Activated T-helper 17 cell treated with anti-CD3 and anti-CD28 coated beads, Interleukin-2, amount 50 U/mL, for 72 hours (primary cell): Measurements from ENCODE around the gene PTPRN2. TPM values are rescaled to one million over a fixed set of nuclear protein-coding genes. Genes with fewer than 3 reads are reported as not detected.

ENCODE experiments used
- ATAC-seq: fragments of 150-1000 bp; cut with Tn5 transposase; replicated peaks from 2 replicates; pipeline ENCODE4 v1.10.0; 2021; ENCODE audit warnings: mild to moderate bottlenecking, moderate library complexity
- H3K27ac Mint-ChIP-seq: one replicate; pipeline ENCODE4 v1.8.0; 2022; ENCODE audit warnings: mixed read lengths
- H3K27me3 Mint-ChIP-seq: one replicate; pipeline ENCODE4 v1.8.0; 2022; ENCODE audit warnings: mixed read lengths
- H3K36me3 Mint-ChIP-seq: one replicate; pipeline ENCODE4 v1.8.0; 2022; ENCODE audit warnings: low read depth, mild to moderate bottlenecking, mixed read lengths
- H3K4me1 Mint-ChIP-seq: one replicate; pipeline ENCODE4 v1.8.0; 2022; ENCODE audit warnings: mixed read lengths
- H3K4me3 Mint-ChIP-seq: one replicate; pipeline ENCODE4 v1.8.0; 2022; ENCODE audit warnings: mild to moderate bottlenecking, mixed read lengths
- H3K9me3 Mint-ChIP-seq: one replicate; pipeline ENCODE4 v1.8.0; 2022; ENCODE audit warnings: mixed read lengths
- total RNA-seq, 2 donors: library from RNA; stranded (reverse); gene quantifications; one replicate each; pipeline ENCODE4 v1.2.3, GENCODE V29; 2022

PTPRN2 gene
- total RNA-seq, 2 donors from 2014 or later, result 0.48 to 1.4 TPM

DNA sequence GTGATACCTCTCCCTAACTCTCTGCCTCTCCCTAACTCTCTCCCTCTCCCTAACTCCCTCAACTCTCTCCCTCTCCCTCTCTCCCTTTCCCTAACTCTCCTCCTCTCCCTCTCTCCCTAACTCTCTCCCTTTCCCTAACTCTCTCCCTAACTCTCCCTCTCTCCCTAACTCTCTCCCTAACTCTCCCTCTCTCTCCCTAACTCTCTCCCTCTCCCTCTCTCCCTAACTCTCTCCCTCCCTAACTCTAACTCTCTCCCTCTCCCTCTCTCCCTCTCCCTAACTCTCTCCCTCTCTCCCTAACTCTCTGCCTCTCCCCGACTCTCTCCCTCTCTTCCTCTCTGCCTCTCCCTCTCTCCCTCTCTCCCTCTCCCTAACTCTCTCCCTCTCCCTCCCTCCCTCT is 2.0 kb upstream of the PTPRN2 start:
- Mint-ChIP-seq H3K4me3 (no peak overlapping the region), H3K27me3 (peaks cover 16% of the 10 kb centered on the region), H3K9me3 (no peaks in the 10 kb centered on the region), H3K36me3 (no peaks in the 10 kb centered on the region), H3K4me1 (no peaks in the 10 kb centered on the region), H3K27ac (no peak overlapping the region)
- ATAC-seq, result no peak

DNA sequence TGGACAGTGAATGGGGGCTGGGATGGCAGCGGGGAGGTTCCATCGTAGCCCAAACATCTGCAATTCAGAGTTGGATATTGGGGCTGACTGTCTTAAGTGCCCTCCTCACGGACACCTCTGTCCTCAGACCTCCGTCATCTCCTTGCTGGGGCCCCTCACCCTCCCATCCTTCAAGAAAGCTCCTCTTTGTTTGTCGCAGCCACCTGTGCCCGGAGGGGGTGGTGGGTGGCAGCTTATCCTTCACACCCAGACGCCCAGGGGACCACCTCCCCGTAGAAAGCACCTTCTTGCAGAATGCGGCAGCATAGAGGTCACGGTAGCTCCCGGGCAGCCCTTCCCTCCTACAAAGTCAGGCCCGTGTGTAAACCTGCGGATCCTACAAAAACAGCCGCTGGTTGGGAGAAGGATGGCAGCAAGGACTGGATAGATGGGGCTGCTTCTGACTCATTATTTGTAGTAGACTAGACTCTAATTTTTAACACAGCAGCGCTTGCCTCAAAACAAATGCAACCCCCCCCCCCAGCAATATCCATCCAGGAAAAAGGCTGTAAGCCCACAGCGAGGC is 1.3 kb upstream of the PTPRN2 start:
- Mint-ChIP-seq H3K36me3 (peaks cover 5% of the 10 kb centered on the region), H3K27me3 (peaks cover 23% of the 10 kb centered on the region), H3K4me3 (peak overlapping the region; percentile 53), H3K27ac (no peak overlapping the region), H3K9me3 (no peaks in the 10 kb centered on the region), H3K4me1 (no peaks in the 10 kb centered on the region)
- no peak for ATAC-seq

DNA sequence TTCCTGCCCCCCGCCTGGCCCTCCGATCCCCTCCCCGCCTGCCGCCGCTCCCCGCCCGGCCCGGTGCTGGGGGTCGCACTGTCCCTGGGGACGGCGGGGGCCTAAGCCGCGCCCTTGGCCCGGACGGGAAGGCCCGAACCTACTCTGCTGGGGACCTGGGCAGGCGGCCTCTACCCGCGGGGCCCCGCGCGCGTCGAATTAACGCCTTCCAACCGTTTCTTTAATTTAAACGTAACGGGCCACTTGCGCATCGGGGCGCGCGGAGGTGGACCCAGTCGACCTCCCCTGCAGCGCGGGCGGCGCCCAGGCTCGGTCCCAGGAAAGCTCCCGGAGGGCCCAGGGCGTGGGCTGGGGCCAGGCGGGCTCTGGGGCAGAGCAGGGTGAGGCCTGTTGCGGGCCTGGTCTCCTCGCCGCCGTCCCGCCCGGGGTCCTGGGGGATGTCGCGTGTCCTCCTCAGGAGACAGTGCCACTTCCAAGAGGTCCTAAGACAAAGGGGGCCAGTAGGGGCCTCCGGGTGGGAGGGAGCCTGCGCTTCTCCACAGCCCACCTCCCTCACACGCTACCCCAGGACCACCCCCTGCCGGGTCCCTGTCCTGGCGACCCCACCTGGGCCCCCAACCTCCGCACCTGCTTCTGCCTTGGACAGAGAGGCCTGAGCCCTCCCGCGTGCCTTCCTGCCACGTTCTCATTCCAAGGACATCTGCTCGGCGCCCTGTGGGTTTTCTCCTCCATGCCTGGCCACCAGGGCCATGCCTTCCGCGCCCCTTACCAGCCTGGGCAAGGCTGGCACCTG is 658 bp upstream of the PTPRN2 start:
- Mint-ChIP-seq H3K9me3 (no peaks in the 10 kb centered on the region), H3K4me1 (no peaks in the 10 kb centered on the region), H3K36me3 (peaks cover 5% of the 10 kb centered on the region), H3K27ac (no peak overlapping the region), H3K4me3 (peak overlapping the region; percentile 53), H3K27me3 (peaks cover 29% of the 10 kb centered on the region)
- peak; percentile 12 for ATAC-seq

DNA sequence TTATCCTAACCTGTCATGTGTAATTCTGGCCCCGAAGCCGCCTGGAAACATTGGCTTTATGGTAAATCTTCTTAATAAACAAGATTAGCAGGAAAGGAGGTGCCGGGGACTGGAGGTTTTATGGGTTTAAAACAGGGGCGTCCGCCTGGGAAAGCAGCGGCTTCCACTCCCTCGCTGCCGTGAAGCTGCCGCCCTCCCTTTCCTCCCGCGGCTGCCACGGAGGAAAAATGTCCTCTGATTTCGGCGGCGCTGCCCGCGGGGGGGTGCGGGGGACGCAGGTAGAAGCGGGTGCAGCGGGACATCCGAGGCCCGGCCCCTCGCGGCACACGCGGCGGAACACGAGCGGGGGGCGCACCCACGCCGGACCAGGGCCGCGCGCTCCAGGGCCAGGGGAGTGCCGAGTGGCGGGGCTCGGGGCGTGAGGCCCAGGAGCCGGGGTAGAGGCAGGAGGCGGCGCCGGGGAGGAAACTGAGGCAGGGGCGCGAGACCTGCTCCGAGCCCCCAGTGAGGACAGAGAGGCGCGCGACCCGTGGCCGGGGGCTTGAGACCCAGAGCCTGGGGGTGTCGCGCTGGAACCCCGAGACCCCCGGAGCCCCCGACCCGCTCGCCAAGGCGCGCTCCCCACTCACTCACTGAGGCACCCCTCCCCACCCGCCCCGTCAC is 993 bp downstream of the PTPRN2 start:
- Mint-ChIP-seq H3K9me3 (no peaks in the 10 kb centered on the region), H3K4me3 (peak overlapping the region; percentile 51), H3K36me3 (peaks cover 5% of the 10 kb centered on the region), H3K27me3 (peaks cover 33% of the 10 kb centered on the region), H3K4me1 (no peaks in the 10 kb centered on the region), H3K27ac (no peak overlapping the region)
- ATAC-seq, result no peak

DNA sequence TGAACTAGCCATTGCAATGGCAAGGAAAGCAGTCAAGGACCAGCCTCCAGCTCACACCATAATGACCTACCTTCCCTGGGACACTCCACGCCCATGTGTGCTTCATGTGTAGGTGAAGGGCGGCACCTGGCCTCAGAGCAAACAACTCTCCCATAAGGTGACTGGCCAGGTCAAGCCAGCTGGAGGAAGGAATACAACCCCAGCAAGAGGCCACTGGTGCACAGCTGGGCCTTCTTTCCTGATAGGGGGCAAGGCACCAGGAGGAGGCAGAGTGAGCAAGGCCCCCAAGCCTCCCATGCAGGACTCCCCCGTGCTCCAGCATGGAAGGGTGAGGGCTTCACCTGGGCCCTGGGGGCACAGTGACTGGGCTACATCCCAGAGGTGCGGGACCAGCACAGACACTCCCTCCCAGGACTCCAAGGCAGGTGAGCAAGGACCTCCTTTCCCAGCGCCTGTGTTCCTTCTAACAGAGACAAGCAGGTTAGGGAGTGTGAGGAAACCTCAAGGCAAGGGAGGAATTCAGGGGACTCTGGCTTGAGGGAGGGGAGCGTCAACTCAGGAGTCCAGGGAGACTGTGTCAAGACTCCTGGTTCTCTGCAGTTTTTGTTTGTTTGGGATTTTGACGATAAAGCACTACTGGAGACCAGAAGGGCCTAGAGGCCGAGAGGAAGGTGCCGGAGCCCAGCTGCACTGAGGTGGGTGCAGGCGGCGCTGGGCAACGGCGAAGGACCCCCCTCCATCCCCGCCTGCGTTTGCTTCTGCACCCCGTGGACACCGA is 1.7 kb downstream of the PTPRN2 start:
- ATAC-seq, result no peak
- Mint-ChIP-seq H3K36me3 (peaks cover 5% of the 10 kb centered on the region), H3K4me1 (no peaks in the 10 kb centered on the region), H3K27me3 (peaks cover 33% of the 10 kb centered on the region), H3K4me3 (peak overlapping the region; percentile 51), H3K27ac (no peak overlapping the region), H3K9me3 (no peaks in the 10 kb centered on the region)

DNA sequence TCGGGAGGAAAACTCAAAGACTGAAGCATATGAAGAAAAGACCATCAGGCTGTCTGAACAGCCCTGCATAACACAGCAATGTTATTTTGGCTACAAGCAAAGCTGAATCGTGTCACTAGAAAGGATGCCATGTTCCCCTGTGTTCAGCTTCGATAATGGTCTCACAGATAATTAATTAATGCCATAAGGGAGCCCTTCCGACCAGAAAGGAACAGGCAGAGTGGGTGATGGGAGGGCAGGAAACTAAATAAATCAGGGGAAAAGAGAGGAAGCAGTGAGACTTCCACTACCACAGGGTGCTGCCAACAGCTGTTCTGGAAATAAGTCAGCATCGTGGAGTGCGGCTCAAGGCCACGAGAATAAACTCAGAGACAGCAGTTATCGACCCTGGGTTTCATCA is 3.2 kb downstream of the PTPRN2 start:
- no peaks in the 10 kb centered on the region for H3K4me1 Mint-ChIP-seq
- no peak for ATAC-seq
- no peak overlapping the region for H3K4me3 Mint-ChIP-seq
- peaks cover 5% of the 10 kb centered on the region for H3K36me3 Mint-ChIP-seq
- peaks cover 33% of the 10 kb centered on the region for H3K27me3 Mint-ChIP-seq
- no peak overlapping the region for H3K27ac Mint-ChIP-seq
- H3K9me3 Mint-ChIP-seq, result peaks cover 8% of the 10 kb centered on the region

DNA sequence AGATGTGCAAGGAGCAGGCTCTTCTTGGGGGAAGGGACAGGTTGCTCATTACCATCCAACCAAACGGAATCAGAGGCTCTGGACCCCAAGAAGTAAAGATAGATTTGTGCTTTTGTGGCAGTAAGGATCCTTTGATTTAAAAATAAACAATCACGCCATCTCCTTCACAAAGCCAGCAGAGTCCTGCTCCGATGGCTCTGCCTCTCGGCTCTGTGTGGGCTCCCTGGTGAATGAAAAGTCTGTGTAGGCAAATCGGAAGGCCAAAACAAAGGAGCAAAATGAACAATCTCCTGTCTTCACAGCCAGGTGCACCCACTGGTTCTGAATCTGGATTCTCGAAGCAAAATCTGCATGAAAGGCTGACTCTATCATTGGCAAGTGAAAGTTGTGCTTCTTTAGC is 3.8 kb downstream of the PTPRN2 start:
- no peak overlapping the region for H3K27ac Mint-ChIP-seq
- ATAC-seq, result no peak
- peaks cover 30% of the 10 kb centered on the region for H3K27me3 Mint-ChIP-seq
- no peaks in the 10 kb centered on the region for H3K4me1 Mint-ChIP-seq
- peaks cover 8% of the 10 kb centered on the region for H3K9me3 Mint-ChIP-seq
- H3K4me3 Mint-ChIP-seq, result no peak overlapping the region
- peaks cover 5% of the 10 kb centered on the region for H3K36me3 Mint-ChIP-seq

DNA sequence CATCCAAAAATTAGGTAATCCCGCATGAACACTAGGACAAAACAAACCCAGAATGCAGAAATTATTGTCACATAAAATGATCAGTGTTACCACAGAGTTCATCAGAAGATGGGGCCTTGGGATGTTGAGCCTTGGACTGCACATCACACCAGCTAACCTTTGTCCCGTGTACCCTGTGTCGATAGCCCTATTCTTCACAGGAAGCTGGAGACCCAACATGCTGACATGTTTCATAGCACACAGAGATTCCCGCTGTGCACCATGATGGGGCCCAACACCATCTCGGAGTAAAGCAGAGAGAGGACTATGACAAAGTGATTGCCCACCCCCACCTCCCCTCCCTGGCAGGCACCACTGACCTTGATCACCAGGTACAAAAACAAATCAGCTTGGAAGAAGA is 4.5 kb downstream of the PTPRN2 start:
- H3K27ac Mint-ChIP-seq, result no peak overlapping the region
- no peak for ATAC-seq
- peaks cover 5% of the 10 kb centered on the region for H3K36me3 Mint-ChIP-seq
- no peaks in the 10 kb centered on the region for H3K4me1 Mint-ChIP-seq
- peaks cover 8% of the 10 kb centered on the region for H3K9me3 Mint-ChIP-seq
- peaks cover 27% of the 10 kb centered on the region for H3K27me3 Mint-ChIP-seq
- no peak overlapping the region for H3K4me3 Mint-ChIP-seq

DNA sequence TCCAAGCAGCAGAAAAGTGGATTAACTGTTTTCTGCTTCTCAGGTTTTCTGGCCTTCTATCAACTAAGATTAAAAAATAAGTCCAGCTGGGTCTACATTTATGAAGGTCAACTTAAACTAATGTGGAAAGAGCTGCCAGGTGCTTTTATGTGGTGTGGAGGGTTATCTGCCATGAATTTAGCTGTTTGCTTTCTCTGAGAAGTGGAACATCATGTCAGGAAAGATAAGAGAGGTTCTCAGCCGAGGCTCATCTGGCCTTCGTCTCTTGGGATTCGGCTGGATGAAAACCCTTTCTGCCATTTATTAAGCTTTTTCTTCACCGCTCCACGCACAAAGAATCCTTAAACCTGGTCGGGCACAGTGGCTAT is 5.5 kb downstream of the PTPRN2 start:
- Mint-ChIP-seq H3K4me1 (no peaks in the 10 kb centered on the region), H3K9me3 (peaks cover 8% of the 10 kb centered on the region), H3K27ac (no peak overlapping the region), H3K36me3 (peaks cover 5% of the 10 kb centered on the region), H3K4me3 (no peak overlapping the region), H3K27me3 (peaks cover 27% of the 10 kb centered on the region)
- no peak for ATAC-seq

DNA sequence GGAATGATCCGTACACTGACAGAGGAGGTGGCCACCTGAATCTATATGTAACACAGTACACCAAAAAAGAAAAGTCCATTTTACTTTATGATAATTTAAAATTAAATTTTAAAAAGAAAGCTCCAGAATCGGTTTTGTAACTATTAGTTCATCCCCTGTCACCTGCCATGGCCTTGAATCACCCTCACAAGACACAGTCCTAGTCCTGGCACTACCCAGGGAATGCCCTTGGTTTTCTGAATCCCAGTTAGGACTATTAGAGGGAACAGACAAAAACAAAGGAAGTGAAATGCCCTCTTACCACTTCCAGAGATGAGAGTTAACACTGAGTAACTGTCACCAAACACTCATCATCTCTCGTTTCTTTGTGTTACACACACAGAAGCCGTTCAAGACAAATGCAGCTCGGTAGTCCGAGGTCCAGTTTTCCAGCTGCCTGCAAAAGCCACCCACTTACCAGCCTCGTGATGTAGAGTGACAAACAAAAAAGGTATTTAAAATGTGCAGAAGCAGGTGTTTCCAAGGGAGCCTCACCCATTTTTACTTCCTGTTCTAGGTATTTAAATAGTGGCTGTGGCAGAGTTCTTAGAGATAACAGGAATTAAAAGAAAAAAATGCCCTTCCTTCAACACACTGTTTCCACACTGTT is 6.1 kb downstream of the PTPRN2 start:
- peaks cover 27% of the 10 kb centered on the region for H3K27me3 Mint-ChIP-seq
- H3K4me1 Mint-ChIP-seq, result no peaks in the 10 kb centered on the region
- H3K36me3 Mint-ChIP-seq, result peaks cover 5% of the 10 kb centered on the region
- peaks cover 8% of the 10 kb centered on the region for H3K9me3 Mint-ChIP-seq
- H3K4me3 Mint-ChIP-seq, result no peak overlapping the region
- no peak for ATAC-seq
- H3K27ac Mint-ChIP-seq, result no peak overlapping the region

DNA sequence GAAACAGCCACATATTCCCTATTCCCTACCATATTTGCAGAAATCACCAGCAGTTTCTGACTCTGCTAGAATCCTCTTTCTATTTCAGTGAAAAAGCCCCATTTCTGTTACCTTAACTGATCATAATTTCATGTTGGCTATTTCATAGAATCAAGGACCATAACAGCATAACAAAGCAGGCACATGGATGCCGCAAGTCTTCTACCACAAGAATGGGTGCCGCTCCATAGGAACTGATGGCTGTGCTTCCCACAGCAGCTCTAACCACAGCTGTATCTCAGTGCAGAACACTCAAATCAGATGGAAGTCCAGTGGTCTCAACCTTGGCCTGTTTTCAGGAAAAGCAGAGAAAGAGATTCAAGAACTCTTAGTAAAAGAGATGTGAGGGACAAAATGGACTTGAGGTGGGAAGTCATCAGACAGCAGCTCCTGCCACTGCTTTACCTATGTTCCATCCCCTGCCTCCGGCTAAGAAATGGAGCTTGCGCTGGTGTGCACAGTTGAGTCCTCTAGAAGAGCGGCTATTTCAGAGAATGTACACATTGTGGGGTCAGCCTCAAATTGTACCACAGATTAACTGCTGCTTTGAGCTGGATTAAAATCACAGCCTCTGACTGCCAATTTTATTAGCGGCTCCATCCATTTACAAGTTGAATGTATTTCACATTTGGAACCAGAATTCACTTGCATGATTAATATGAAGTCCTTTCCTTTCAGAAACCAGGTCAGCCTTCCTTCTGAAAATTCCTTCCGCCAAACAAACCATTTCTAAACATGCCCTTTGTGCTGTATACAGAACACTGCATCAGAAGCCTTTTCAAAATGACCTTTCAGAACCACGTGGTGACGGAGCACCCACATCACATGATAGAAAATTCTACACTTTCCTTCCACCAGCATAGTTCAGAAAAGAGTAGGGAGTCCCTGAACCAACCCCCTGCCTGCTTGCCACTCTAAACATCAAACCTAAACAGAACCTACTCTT is 7.7 kb downstream of the PTPRN2 start:
- Mint-ChIP-seq H3K27ac (no peak overlapping the region), H3K27me3 (peaks cover 16% of the 10 kb centered on the region), H3K36me3 (peaks cover 5% of the 10 kb centered on the region), H3K9me3 (peaks cover 8% of the 10 kb centered on the region), H3K4me3 (no peak overlapping the region), H3K4me1 (no peaks in the 10 kb centered on the region)
- ATAC-seq, result no peak

DNA sequence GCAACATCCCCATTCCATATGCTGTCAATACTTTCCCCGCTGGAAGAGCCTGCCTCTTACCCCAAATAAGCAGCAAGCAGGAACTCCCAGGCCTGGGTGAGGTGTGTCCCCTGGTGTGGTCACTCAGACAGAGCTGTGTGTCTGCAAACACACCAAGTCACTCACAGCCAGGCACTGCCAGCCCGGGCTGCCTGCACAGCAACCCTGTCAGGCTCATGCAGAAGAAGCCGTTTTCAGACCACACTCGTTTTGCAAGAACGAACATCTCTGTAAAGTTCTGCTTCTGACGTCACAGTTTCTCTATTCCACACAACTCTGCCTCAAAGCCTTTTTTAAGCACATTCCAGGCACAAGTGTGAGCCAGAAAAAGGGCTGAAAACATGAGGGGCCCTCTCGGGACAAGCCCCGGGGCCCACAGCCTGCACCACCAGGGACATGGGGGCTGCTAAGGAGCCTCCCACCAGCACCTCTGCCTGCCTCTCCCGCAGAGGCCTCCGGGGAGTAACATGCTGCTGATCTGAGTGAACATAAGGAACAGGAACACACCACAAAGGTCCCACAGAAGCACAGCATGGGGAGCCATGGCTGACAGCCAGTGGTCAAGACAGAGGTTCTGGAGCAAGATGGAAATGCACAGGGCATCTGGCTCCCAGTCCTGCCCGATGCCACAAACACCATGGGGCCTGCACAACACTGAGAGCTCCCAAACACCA is 11.4 kb downstream of the PTPRN2 start:
- Mint-ChIP-seq H3K27ac (no peak overlapping the region), H3K4me3 (no peak overlapping the region), H3K27me3 (peaks cover 10% of the 10 kb centered on the region), H3K4me1 (no peaks in the 10 kb centered on the region), H3K36me3 (no peaks in the 10 kb centered on the region), H3K9me3 (peaks cover 8% of the 10 kb centered on the region)
- ATAC-seq, result no peak
